Osteoblast (primary cell): Measurements from ENCODE around the gene ZNF277. TPM values are rescaled to one million over a fixed set of nuclear protein-coding genes. Genes with fewer than 3 reads are reported as not detected.

Source experiments
- DNase-seq: peaks from one replicate; pipeline ENCODE4 v3.0.0; 2011; ENCODE audit warnings: low spot score, mixed read lengths; ENCODE audit not compliant: insufficient read length; ENCODE audit errors: missing footprints
- H2AFZ ChIP-seq: 2 replicates; pipeline ENCODE4 v1.6.0; 2011; ENCODE audit warnings: mild to moderate bottlenecking, low read length
- H3K27ac ChIP-seq: 2 replicates; pipeline ENCODE4 v1.5.1; 2011; ENCODE audit warnings: mild to moderate bottlenecking, low read depth, low read length, moderate library complexity
- H3K27me3 ChIP-seq: 2 replicates; pipeline ENCODE4 v1.6.0; 2012; ENCODE audit warnings: mild to moderate bottlenecking, control low read depth, inconsistent platforms, low read length, moderate library complexity; ENCODE audit not compliant: insufficient read depth
- H3K36me3 ChIP-seq: 2 replicates; pipeline ENCODE4 v1.5.1; 2011; ENCODE audit warnings: mild to moderate bottlenecking, low read length, control low read depth, moderate library complexity; ENCODE audit not compliant: insufficient read depth
- H3K4me1 ChIP-seq: 2 replicates; pipeline ENCODE4 v1.5.1; 2011; ENCODE audit warnings: mild to moderate bottlenecking, low read length, control low read depth, moderate library complexity; ENCODE audit not compliant: insufficient read depth
- H3K4me2 ChIP-seq: 2 replicates; pipeline ENCODE4 v1.6.0; 2011; ENCODE audit warnings: mild to moderate bottlenecking, low read length; ENCODE audit not compliant: insufficient read depth
- H3K4me3 ChIP-seq: fragments of 200-600 bp; sonication (generic); 3 replicates; pipeline ENCODE4 v1.5.1; 2012; ENCODE audit warnings: mild to moderate bottlenecking, low read length, inconsistent platforms; ENCODE audit not compliant: insufficient read depth
- H3K79me2 ChIP-seq: 2 replicates; pipeline ENCODE4 v1.6.0; 2012; ENCODE audit warnings: mild to moderate bottlenecking, low read length, control low read depth, inconsistent platforms; ENCODE audit not compliant: insufficient read depth
- H3K9me3 ChIP-seq: 2 replicates; pipeline ENCODE4 v1.5.1; 2011; ENCODE audit warnings: low read depth, low read length, control low read depth
- H4K20me1 ChIP-seq: 2 replicates; pipeline ENCODE4 v1.6.0; 2012; ENCODE audit warnings: mild to moderate bottlenecking, low read length, control low read depth; ENCODE audit not compliant: insufficient read depth
- total RNA-seq: library from RNA; depleted of rRNA; stranded (reverse); fragments of >200 nt; gene quantifications from 2 replicates; pipeline ENCODE4 v1.2.3, GENCODE V29; 2012
- TF ChIP-seq, protein P1 (sequence below): IDR thresholded peaks from 2 replicates; pipeline ENCODE4 v1.5.1; 2011; ENCODE audit warnings: mild to moderate bottlenecking, low read depth, low read length, moderate library complexity; ENCODE audit errors: extremely low read depth

ZNF277 gene
- total RNA-seq, 1 donor, result 58.6 TPM

DNA sequence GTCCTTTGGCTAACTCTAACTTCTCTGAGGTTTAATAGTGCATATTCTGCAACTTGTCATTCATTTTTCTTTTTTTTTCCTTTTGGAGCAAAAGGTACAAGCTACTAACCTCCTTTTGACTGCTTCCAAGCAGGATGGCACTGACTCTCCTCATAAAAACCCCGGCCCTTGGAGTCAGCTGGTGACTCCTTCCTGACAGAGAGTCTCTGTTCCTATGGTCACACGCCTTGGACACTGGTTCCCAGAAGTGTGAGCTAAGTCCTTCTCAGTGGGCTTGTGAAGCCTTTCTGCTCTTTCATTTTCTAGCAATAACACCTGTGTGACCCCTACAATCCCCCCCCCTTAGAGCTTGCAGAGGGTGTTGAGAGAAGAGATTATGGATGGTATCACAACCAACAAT lies 22.0 kb upstream of the ZNF277 start:
- Histone ChIP-seq H3K79me2 (peaks cover 79% of the 10 kb centered on the region), H3K4me1 (no peaks in the 10 kb centered on the region)
- TF ChIP-seq, protein P1, sequence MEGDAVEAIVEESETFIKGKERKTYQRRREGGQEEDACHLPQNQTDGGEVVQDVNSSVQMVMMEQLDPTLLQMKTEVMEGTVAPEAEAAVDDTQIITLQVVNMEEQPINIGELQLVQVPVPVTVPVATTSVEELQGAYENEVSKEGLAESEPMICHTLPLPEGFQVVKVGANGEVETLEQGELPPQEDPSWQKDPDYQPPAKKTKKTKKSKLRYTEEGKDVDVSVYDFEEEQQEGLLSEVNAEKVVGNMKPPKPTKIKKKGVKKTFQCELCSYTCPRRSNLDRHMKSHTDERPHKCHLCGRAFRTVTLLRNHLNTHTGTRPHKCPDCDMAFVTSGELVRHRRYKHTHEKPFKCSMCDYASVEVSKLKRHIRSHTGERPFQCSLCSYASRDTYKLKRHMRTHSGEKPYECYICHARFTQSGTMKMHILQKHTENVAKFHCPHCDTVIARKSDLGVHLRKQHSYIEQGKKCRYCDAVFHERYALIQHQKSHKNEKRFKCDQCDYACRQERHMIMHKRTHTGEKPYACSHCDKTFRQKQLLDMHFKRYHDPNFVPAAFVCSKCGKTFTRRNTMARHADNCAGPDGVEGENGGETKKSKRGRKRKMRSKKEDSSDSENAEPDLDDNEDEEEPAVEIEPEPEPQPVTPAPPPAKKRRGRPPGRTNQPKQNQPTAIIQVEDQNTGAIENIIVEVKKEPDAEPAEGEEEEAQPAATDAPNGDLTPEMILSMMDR, result no peak

DNA sequence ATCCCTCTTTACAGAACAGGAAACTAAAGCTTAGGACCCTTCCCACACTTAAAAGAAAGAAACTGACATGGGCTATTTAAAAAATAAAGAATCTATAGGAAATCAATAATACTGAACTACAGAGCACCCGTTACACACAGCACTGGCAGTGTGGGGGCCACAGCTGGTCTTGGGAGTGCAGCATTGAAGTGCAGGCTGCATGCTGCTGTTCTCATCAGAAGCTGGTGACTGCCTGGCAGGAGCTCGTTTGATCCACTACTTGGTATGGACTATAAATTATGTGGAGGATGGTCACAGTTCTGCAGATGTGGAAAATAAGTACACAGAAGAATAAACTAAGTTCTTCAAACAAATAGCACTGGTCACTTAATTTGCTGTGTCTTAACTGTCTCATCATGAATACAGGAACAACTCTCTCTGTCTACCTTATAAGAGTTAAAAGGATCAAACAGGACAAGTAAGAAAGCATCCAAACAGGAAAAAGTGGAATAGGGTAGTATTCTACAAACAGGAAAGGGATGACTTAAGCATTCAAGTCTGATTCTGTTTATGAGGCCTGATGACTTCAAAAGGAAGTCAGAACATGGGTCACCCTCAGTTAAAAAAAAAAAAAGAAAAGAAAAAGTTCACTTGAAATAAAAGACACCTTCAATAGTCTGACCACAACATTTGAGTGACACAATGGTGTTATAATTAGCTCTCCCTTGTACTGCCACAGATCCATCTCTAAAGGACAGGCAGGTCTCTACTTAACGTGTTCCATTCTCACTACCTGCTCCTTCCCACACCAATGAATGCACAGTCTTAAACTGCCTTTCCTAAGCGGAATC lies 21.3 kb upstream of the ZNF277 start:
- Histone ChIP-seq H3K27ac (no peak overlapping the region), H3K4me1 (no peaks in the 10 kb centered on the region), H3K27me3 (no peaks in the 10 kb centered on the region), H3K79me2 (peaks cover 81% of the 10 kb centered on the region), H3K36me3 (no peaks in the 10 kb centered on the region), H2AFZ (no peak overlapping the region), H3K4me3 (no peak overlapping the region), H4K20me1 (peaks cover 13% of the 10 kb centered on the region), H3K4me2 (no peak overlapping the region), H3K9me3 (no peaks in the 10 kb centered on the region)
- peak; percentile 30 for DNase-seq
- TF ChIP-seq, protein P1, result no peak

More for the DNA sequence above, 22.0 kb upstream of the ZNF277 start:
- Histone ChIP-seq H3K36me3 (no peaks in the 10 kb centered on the region), H3K4me3 (no peak overlapping the region), H3K4me2 (no peak overlapping the region), H3K27me3 (no peaks in the 10 kb centered on the region), H3K27ac (no peak overlapping the region), H4K20me1 (peaks cover 13% of the 10 kb centered on the region), H3K9me3 (no peaks in the 10 kb centered on the region), H2AFZ (no peak overlapping the region)
- no peak for DNase-seq

DNA sequence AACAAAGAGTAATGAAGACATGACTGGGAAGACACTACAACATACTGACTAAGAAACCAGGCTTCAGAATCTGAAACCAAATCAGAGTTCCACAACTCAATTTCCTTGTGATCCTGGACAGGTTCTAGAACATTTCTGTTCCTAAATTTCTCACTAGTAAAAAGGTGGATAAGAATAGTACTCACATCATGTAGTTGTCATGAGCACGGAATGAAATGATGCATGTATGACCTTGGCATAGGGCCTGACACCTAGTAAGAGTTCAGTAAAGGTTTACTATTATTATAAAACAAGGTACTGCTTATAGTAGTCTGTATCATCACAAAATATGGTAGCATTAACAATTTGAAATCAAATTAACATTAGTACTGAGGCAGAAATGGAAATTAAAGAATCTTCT lies 20.2 kb upstream of the ZNF277 start:
- Histone ChIP-seq H3K4me3 (no peak overlapping the region), H4K20me1 (peaks cover 9% of the 10 kb centered on the region), H3K36me3 (no peaks in the 10 kb centered on the region), H3K4me2 (no peak overlapping the region), H3K79me2 (peaks cover 84% of the 10 kb centered on the region), H3K4me1 (no peaks in the 10 kb centered on the region), H3K27ac (no peak overlapping the region), H2AFZ (no peak overlapping the region), H3K9me3 (no peaks in the 10 kb centered on the region), H3K27me3 (no peaks in the 10 kb centered on the region)
- TF ChIP-seq, protein P1, result no peak
- DNase-seq, result no peak

DNA sequence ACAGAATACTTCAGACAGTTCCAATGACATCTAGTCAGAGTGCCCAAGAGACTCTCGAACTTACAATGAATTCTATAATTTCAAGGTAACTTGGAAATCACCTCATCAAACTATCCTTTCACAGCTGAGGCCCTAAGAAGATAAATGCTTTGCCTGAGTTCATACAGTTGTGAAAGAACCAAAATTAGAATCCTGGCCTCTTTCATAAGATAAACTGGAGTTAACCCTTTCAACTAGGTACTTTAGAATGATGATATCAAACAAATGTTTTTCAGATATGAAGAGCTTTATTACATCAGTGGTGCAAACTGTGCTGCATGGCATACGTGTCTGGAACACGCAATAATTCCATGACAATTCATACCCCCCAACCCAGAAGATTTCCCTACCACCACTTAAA lies 18.2 kb upstream of the ZNF277 start:
- TF ChIP-seq, protein P1, result no peak

More for the DNA sequence above, 18.2 kb upstream of the ZNF277 start:
- Histone ChIP-seq H4K20me1 (no peaks in the 10 kb centered on the region), H3K4me1 (no peaks in the 10 kb centered on the region), H3K27me3 (no peaks in the 10 kb centered on the region), H3K9me3 (no peaks in the 10 kb centered on the region), H3K79me2 (peaks cover 77% of the 10 kb centered on the region), H3K4me3 (no peak overlapping the region), H3K36me3 (no peaks in the 10 kb centered on the region), H3K27ac (no peak overlapping the region), H2AFZ (no peak overlapping the region), H3K4me2 (no peak overlapping the region)
- DNase-seq, result no peak
